Glutamatergic neuron (in vitro differentiated cells): ENCODE measurements around the gene ADCK2. TPM values are rescaled to one million over a fixed set of nuclear protein-coding genes. Genes with fewer than 3 reads are reported as not detected.

Experiments used
- DNase-seq: peaks from one replicate; pipeline ENCODE4 v3.0.0; 2022
- H3K27ac Mint-ChIP-seq: one replicate; pipeline ENCODE4 v1.8.0; 2020; ENCODE audit warnings: mild to moderate bottlenecking, mixed read lengths, inconsistent platforms; ENCODE audit not compliant: unreplicated experiment
- H3K27me3 Mint-ChIP-seq: one replicate; pipeline ENCODE4 v1.8.0; 2020; ENCODE audit warnings: mild to moderate bottlenecking, moderate library complexity, mixed read lengths, inconsistent platforms; ENCODE audit not compliant: unreplicated experiment
- H3K36me3 Mint-ChIP-seq: one replicate; pipeline ENCODE4 v1.8.0; 2020; ENCODE audit warnings: mild to moderate bottlenecking, mixed read lengths, inconsistent platforms; ENCODE audit not compliant: unreplicated experiment
- H3K4me1 Mint-ChIP-seq: one replicate; pipeline ENCODE4 v1.8.0; 2020; ENCODE audit warnings: mild to moderate bottlenecking, low read depth, mixed read lengths, inconsistent platforms; ENCODE audit not compliant: unreplicated experiment
- H3K4me3 Mint-ChIP-seq: one replicate; pipeline ENCODE4 v1.8.0; 2020; ENCODE audit warnings: mild to moderate bottlenecking, mixed read lengths, inconsistent platforms; ENCODE audit not compliant: unreplicated experiment
- H3K9me3 Mint-ChIP-seq: one replicate; pipeline ENCODE4 v1.8.0; 2020; ENCODE audit warnings: mild to moderate bottlenecking, moderate library complexity, mixed read lengths, inconsistent platforms; ENCODE audit not compliant: unreplicated experiment
- CTCF ChIP-seq: fragments of 200-600 bp; sonication (generic); IDR thresholded peaks from one replicate; pipeline ENCODE4 v1.5.0; 2021; ENCODE audit not compliant: partially characterized antibody, unreplicated experiment
- total RNA-seq: library from RNA; stranded (reverse); fragmentation: NEBNext Ultra II Directional; extraction: Animal tissue kit (Norgen Biotek cat#: 25700); gene quantifications from one replicate; pipeline ENCODE4 v1.2.1, GENCODE V29; 2021; ENCODE audit not compliant: unreplicated experiment

ADCK2 gene
- total RNA-seq, 1 donor from 2014 or later: 9.1 TPM

- H3K4me3 Mint-ChIP-seq: no peak overlapping the region
- peaks cover 14% of the 10 kb centered on the region for H3K27me3 Mint-ChIP-seq
- no peaks in the 10 kb centered on the region for H3K36me3 Mint-ChIP-seq
- no peak for DNase-seq
- H3K9me3 Mint-ChIP-seq: peaks cover 17% of the 10 kb centered on the region
- no peak overlapping the region for H3K27ac Mint-ChIP-seq
- H3K4me1 Mint-ChIP-seq: peaks cover 16% of the 10 kb centered on the region
- TF ChIP-seq CTCF: no peak
These were observed 22.6 kb downstream of the ADCK2 start for GRCh38 chr7:140695381-140695780.

- Mint-ChIP-seq H3K9me3 (peaks cover 17% of the 10 kb centered on the region), H3K4me3 (peak overlapping the region; percentile 96), H3K4me1 (peaks cover 16% of the 10 kb centered on the region), H3K27me3 (peaks cover 14% of the 10 kb centered on the region), H3K27ac (peak overlapping the region; percentile 89), H3K36me3 (no peaks in the 10 kb centered on the region)
- no peak for DNase-seq
- no peak for TF ChIP-seq CTCF
These were observed 23.4 kb downstream of the ADCK2 start for GRCh38 chr7:140696024-140696679.

- peaks cover 16% of the 10 kb centered on the region for H3K4me1 Mint-ChIP-seq
- H3K4me3 Mint-ChIP-seq: peak within 1 kb of the TSS; percentile 96
- H3K27me3 Mint-ChIP-seq: peaks cover 14% of the 10 kb centered on the region
- H3K36me3 Mint-ChIP-seq: no peaks in the 10 kb centered on the region
- DNase-seq: peak; percentile 97
- TF ChIP-seq CTCF: no peak
- peaks cover 17% of the 10 kb centered on the region for H3K9me3 Mint-ChIP-seq
- peak within 1 kb of the TSS; percentile 89 for H3K27ac Mint-ChIP-seq
These were observed 24.1 kb downstream of the ADCK2 start, which contains the start of gene NDUFB2 for GRCh38 chr7:140696680-140697446. NDUFB2 (plus strand) TSS chr7:140696708; CDS start chr7:140696745, 37 bp downstream.

- H3K27me3 Mint-ChIP-seq: peaks cover 14% of the 10 kb centered on the region
- DNase-seq: no peak
These were observed 24.9 kb downstream of the ADCK2 start for GRCh38 chr7:140697447-140698143.

More at GRCh38 chr7:140697447-140698143, 24.9 kb downstream of the ADCK2 start:
- Mint-ChIP-seq H3K36me3 (no peaks in the 10 kb centered on the region), H3K4me1 (peaks cover 15% of the 10 kb centered on the region), H3K4me3 (peak overlapping the region; percentile 96), H3K27ac (peak overlapping the region; percentile 89), H3K9me3 (peaks cover 17% of the 10 kb centered on the region)
- TF ChIP-seq CTCF: no peak
